ENCODE measurements around the gene B4GALNT1.
"Not testable (repeated sequence)": the region's sequence is repeated elsewhere in the genome, so short reads cannot be mapped to it uniquely, and the experiment has no call there.

The B4GALNT1 gene

GRCh38 chr12:57632958-57633840, at the start of gene B4GALNT1:
Gene B4GALNT1 (minus strand): TSS chr12:57633201. CDS start chr12:57632132, 1,069 bp downstream.
- peak; percentile 84 for DNase-seq (ENCODE audit: low spot score)

- DNase-seq (ENCODE audit: low spot score): no peak
These were observed 46.7 kb upstream of the B4GALNT1 start for GRCh38 chr12:57679697-57680096.

DNA sequence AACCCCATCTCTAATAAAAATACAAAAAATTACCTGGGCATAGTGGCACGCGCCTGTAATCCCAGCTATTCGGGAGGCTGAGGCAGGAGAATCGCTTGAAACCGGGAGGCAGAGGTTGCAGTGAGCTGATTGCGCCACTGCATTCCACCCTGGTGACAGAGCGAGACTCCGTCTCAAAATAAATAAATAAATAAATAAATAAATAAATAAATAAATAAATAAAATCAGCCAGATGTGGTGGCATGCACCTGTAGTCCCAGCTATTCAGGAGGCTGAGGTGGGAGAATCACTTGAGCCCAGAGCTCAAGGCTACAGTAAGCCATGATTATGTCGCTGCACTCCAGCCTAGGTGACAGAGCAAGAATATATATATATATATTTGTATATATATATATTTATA, 44.9 kb upstream of the B4GALNT1 start:
- DNase-seq (ENCODE audit: low spot score): not testable (repeated sequence)

- no peak for DNase-seq (ENCODE audit: low spot score)
These were observed 41.7 kb upstream of the B4GALNT1 start for GRCh38 chr12:57674691-57675090.

DNA sequence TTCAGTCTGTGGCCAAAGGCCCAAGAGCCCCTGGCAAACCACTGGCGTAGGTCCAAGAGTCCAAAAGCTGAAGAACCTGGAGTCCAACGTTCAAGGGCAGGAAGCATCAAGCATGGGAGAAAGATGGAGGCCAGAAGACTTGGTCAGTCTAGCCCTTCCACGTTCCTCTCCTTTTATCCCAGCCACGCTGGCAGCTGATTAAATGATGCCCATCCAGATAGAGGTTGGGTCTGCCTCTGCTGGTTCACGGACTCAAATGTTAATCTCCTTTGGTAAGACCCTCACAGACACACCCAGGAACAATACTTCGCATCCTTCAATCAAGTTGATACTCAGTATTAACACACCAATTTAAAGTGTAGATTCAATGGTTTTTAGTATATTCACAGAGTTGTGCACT, 39.8 kb upstream of the B4GALNT1 start:
- no peak for DNase-seq (ENCODE audit: low spot score)

DNA sequence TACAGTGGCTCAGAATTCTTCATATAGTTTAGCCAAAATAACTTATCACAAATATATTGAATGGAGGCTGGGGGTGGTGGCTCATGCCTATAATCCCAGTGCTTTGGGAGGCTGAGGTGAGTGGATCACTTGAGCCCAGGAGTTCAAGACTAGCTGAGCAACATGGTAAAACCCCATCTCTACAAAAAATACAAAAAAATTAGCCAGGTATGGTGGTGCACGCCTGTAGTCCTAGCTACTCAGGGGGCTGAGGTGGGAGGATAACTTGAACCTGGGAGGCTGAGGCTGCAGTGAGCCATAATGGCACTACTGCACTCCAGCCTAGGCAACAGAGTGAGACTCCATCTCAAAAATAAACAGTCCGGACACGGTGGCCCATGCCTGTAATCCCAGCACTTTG, 38.8 kb upstream of the B4GALNT1 start:
- DNase-seq (ENCODE audit: low spot score): not testable (repeated sequence)

DNA sequence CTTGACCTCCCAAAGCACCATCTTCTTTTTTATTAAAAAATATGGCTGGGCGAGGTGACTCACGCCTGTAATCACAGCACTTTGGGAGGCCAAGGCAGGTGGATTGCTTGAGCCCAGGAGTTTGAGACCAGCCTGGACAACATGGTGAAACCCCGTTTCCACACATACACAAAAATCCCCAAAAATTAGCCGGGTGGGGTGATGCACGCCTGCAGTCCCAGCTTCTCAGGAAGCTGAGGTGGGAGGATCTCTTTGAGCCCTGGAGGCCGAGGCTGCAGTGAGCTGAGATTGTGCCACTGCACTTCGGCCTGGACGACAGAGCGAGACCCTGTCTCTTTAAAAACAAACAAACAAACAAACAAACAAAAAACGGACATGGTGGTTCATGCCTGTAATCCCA, 36.7 kb upstream of the B4GALNT1 start:
- DNase-seq (ENCODE audit: low spot score): not testable (repeated sequence)

DNA sequence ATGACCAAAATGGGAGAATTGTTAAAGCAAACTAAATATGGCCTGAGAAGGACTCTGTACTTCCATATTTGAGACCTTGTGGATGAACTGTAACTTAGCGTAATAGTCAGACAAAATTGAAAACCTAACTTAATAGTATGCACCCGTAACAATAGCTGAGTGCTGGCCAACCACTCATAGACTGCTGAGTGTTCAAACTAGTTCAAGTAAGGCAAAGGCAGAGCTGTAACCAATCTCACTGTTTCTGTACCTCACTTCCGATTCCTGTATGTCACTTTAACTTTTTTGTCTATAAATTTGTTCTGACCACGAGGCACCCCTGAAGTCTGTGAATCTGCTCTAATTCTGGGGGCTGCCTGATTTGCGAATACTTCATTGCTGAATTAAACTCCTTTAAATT, 33.9 kb upstream of the B4GALNT1 start:
- no peak for DNase-seq (ENCODE audit: low spot score)

DNA sequence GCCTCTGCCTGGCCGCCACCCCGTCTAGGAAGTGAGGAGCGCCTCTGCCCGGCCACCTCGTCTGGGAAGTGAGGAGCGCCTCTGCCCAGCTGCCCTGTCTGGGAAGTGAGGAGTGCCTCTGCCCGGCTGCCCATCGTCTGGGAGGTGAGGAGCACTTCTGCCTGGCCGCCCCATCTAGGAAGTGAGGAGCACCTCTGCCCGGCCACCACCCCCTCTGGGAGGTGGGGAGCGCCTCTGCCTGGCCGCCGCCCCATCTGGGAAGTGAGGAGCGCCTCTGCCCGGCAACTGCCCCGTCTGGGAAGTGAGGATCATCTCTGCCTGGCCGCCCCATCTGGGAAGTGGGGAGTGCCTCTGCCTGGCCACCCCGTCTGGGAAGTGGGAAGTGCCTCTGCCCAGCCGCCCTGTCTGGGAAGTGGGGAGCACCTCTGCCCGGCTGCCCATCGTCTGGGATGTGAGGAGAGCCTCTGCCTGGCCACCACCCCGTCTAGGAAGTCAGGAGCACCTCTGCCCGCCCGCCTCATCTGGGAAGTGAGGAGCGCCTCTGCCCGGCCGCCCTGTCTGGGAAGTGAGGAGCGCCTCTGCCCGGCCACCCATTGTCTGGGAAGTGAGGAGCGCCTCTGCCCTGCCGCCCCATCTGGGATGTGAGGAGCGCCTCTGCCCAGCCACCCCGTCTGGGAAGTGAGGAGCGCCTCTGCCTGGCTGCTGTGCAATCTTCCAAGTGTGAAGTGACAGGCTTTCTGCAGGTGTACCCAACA, 32.2 kb upstream of the B4GALNT1 start:
- DNase-seq (ENCODE audit: low spot score): not testable (repeated sequence)

- no peak for DNase-seq (ENCODE audit: low spot score)
These were observed 28.4 kb upstream of the B4GALNT1 start for GRCh38 chr12:57661376-57661775.

DNA sequence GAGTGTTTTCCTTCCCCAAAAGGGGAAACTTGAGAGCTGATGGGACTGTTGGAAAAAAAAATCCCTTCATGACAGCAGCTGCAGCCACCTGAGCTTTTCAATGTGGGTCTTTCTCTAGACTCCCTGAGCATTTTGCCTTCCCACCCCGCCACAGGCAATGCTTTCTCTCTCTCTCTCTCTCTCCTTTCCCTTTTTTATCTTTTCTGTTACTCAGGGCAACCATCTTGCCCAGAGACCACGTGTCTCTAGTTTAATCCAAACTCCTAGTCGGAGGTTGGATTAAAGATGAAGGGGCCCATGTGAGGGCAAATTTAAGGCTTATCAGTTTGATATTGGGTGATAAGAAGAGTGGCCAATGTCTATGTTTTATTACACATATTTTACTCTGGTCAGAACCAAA, 25.9 kb upstream of the B4GALNT1 start:
- DNase-seq (ENCODE audit: low spot score): no peak

- DNase-seq (ENCODE audit: low spot score): no peak
These were observed 24.7 kb upstream of the B4GALNT1 start for GRCh38 chr12:57657744-57658143.

DNA sequence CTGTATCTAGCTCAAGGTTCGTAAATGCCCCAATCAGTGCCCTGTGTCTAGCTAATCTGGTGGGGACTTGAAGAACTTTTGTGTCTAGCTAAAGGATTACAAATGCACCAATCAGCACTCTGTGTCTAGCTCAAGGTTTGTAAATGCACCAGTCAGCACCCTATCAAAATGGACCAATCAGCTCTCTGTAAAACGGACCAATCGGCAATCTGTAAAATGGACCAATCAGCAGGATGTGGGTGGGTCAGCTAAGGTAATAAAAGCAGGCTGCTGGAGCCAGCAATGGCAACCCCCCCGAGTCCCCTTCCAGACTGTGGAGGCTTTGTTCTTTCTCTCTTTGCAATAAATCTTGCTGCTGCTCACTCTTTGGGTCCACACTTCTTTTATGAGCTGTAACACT, 23.4 kb upstream of the B4GALNT1 start:
- DNase-seq (ENCODE audit: low spot score): not testable (repeated sequence)

DNA sequence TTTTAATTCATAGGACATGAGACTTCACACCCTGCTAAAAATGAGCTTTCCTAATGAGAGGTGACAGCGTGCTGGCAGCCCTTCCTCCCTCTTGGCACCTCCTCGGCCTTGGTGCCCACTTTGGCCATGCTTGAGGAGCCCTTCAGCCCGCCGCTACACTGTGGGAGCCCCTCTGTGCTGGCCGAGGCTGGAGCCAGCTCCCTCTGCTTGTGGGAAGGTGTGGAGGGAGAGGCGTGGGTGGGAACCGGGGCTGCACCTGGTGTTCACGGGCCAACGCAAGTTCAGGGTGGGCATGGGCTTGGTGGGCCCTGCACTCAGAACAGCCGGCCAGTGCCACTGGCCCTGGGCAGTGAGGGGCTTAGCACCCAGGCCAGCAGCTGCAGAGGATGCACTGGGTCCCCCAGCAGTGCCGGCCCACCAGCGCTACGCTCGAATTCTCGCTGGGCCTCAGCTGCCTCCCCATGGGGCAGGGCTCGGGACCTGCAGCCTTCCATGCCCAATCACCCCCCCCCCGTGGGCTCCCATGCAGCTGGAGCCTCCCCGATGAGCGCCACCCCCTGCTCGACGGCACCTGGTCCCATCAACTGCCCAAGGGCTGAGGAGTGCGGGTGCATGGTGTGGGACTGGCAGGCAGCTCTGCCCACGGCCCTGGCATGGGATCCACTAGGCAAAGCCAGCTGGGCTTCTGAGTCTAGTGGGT, 22.7 kb upstream of the B4GALNT1 start:
- DNase-seq (ENCODE audit: low spot score): no peak

- DNase-seq (ENCODE audit: low spot score): no peak
These were observed 21.0 kb upstream of the B4GALNT1 start for GRCh38 chr12:57654042-57654441.

- not testable (repeated sequence) for DNase-seq (ENCODE audit: low spot score)
These were observed 13.7 kb upstream of the B4GALNT1 start for GRCh38 chr12:57646659-57647049.

DNA sequence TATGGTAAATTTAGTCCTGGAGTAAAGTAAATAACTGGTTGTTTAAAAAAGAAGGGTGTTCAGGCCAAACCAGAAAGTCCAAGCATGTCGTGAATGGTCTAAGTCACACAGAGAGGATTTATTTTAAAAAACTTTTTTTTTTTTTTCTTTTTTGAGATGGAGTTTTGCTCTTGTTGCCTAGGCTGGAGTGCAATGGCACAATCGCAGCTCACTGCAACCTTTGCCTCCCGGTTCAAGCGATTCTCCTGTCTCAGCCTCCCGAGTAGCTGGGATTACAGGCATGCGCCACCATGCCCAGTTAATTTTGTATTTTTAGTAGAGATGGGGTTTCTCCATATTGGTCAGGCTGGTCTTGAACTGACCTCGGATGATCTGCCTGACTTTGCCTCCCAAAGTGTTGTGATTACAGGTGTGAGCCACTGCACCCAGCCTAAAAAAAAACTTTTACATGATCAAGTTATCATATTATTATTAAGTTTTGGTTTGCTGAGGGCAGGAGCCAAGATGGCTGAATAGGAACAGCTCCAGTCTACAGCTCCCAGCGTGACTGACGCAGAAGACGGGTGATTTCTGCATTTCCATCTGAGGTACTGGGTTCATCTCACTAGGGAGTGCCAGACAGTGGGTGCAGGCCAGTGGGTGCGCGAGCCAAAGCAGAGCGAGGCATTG, 13.1 kb upstream of the B4GALNT1 start:
- not testable (repeated sequence) for DNase-seq (ENCODE audit: low spot score)

GRCh38 chr12:57641699-57642442, 8.9 kb upstream of the B4GALNT1 start:
- no peak for DNase-seq (ENCODE audit: low spot score)

DNA sequence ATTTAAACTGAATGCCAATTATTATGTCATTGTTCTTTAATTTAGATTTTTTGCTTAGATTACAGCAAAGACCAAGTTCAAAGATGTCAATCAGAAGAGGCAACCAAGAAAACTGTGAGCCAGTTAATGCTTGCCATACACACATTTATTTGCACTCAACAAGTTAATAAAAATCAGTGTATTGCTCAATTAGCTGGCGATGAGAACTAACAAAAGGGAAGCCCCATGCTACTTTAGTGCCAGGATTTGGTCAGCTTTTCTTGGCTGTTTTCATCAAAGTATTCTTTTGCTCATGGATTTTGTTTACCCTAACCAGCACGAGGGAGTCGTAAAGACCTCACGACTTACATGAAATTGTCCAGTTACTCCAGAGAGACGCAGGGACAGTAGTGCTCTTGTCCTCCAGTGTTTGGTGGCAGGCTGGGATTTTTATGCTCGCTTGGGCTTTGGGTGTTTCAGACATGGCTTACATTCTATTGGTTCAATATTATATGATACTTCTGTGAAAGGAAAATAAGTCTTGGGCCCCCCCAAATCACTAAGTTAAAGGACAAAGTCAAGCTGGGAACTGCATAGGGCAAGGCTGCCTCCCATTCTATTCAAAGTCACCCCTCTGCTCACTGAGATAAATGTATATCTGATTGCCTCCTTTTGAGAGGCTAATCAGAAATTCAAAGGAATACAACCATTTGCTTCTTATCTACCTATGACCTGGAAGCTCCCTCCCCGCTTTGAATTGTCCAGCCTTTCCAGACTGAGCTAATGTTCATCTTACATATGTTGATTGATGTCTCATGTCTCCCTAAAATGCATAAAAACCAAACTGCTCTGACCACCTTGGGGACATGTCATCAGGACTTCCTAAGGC, 7.4 kb upstream of the B4GALNT1 start:
- DNase-seq (ENCODE audit: low spot score): no peak

- DNase-seq (ENCODE audit: low spot score): no peak
These were observed 5.1 kb upstream of the B4GALNT1 start for GRCh38 chr12:57638096-57638495.
